Keratinocyte (primary cell): Measurements from ENCODE around the gene GDF2.

Experiments used
- CTCF ChIP-seq, 3 experiments: IDR thresholded peaks in 1 of 3; conservative IDR thresholded peaks in 1 of 3; optimal IDR thresholded peaks in 1 of 3; 2 replicates in 2 of 3; 3 replicates in 1 of 3; pipeline versions ENCODE3 to v1.5.1; 2011; ENCODE audit warnings: low read length in 3 of 3, mild to moderate bottlenecking in 3 of 3, moderate library complexity in 2 of 3, control low read depth in 1 of 3, inconsistent platforms in 1 of 3; ENCODE audit not compliant: insufficient read depth in 2 of 3; ENCODE audit errors: extremely low read depth in 1 of 3
- EZH2 ChIP-seq: IDR thresholded peaks from one replicate; pipeline ENCODE4 v1.6.1; 2012; ENCODE audit warnings: inconsistent platforms, mild to moderate bottlenecking, low read length, moderate library complexity

- TF ChIP-seq CTCF (optimal IDR thresholded peaks at IDR 0.05 in 1 of 3, IDR thresholded peaks at IDR 0.05 in 1 of 3, conservative IDR thresholded peaks at IDR 0.05 in 1 of 3; ENCODE audit: extremely low read depth in 1 of 3, insufficient read depth in 2 of 3, low read length in 3 of 3) (no peak), EZH2 (no peak)
Observed at GRCh38 chr10:47296941-47297340, 25.3 kb upstream of the GDF2 start.
